ENCODE data around the gene DLG2. TPM values are rescaled to one million over a fixed set of nuclear protein-coding genes. Genes with fewer than 3 reads are reported as not detected.

DLG2 gene
- total and polyA plus RNA-seq, 9 of the 15 experiments (the other 6 are each of a cell fraction or from before 2014, with no cell fraction given) = 0.52 to 1.6 (median 0.95) TPM

DNA sequence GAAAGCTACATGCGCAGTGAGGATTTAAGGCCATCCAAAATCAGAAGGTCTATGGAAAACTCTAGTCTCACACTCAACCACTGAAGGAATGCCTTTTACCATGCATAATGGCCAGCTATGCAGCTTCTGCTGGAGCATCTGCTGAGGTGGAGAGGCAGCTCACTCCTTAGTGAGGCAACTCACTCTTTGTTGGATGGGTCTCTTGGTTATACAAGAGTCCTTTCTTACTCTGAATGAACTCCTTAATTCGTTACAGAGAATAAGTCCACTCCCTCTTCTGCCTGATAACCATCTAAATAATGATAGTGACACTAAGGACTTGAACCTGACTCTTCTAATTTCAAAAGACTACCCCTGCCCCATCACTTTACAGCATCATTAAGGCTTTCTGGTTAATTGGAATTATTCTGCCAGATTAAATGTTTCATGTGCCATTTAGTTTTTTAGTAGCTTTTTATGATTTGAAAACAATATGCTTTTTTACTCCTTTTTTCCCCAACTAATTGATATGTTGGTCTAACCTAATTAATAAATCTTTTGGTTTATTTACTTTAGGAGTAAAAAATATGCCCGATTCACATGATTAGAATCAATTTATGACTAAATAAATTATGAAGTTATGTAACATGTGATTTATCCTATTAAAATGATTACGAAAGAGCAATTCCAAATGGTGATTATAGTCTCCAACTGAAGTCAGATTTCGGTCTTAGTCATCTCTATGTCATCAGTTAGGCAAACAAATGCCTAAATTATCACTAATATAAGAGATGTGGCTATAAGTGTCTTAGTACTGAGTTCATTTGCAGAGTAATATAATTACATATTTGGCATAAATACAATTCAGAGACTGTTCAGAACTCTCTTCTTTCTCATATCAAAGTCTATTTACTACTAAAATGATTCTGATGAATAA is 2054.3 kb downstream of the DLG2 start:
- in situ Hi-C loops (cut with MboI) (no loop called here), intact Hi-C loops (cut with micrococcal nuclease) (no loop called here)
- 2% methylated on average over 5 of the region's 5 CpGs for WGBS (ENCODE audit: insufficient coverage, low coverage, missing lambda C conversion rate)
- H3K9ac ChIP-seq (ENCODE audit: insufficient read depth in 1 of 2, low read depth in 2 of 2, low read length in 2 of 2) = no peak overlapping the region
- no peaks in the 10 kb centered on the region for H4K20me1 ChIP-seq (replicated peaks; ENCODE audit: control insufficient read depth, insufficient read depth, low read length)
- H3K27ac ChIP-seq (ENCODE audit: extremely low read depth, low read depth, low read length) = no peak overlapping the region
- ChIA-PET CTCF (ENCODE audit: low intra/inter-chr PET ratio) (no interaction called here), POLR2A (no interaction called here)
- H3K4me1 ChIP-seq (replicated peaks in 1 of 2; ENCODE audit: control insufficient read depth in 2 of 2, insufficient read depth in 2 of 2, low read length in 2 of 2) = no peaks in the 10 kb centered on the region
- H3K36me3 ChIP-seq (ENCODE audit: control insufficient read depth, insufficient read depth, low read length) = no peaks in the 10 kb centered on the region
- no peak for FAIRE-seq
- no peaks in the 10 kb centered on the region for H3K79me2 ChIP-seq (ENCODE audit: control insufficient read depth, insufficient read depth, low read length)
- DNase-seq (ENCODE audit: extremely low read depth in 1 of 4, low spot score in 3 of 4) = no peak
- TF ChIP-seq, protein P1, sequence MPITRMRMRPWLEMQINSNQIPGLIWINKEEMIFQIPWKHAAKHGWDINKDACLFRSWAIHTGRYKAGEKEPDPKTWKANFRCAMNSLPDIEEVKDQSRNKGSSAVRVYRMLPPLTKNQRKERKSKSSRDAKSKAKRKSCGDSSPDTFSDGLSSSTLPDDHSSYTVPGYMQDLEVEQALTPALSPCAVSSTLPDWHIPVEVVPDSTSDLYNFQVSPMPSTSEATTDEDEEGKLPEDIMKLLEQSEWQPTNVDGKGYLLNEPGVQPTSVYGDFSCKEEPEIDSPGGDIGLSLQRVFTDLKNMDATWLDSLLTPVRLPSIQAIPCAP (CRISPR knock-in tag; IDR thresholded peaks at IDR 0.05; ENCODE audit: borderline replicate concordance) = no peak
- TF ChIP-seq ETS2 (tag; IDR thresholded peaks at IDR 0.05; ENCODE audit: borderline replicate concordance, poor library complexity, severe bottlenecking) (no peak), NR4A1 (CRISPR knock-in tag; IDR thresholded peaks at IDR 0.05) (no peak), NR4A1 (tag; IDR thresholded peaks at IDR 0.05) (no peak), TAF15 (IDR thresholded peaks at IDR 0.05; ENCODE audit: low read depth, low read length) (no peak), ILK (tag; IDR thresholded peaks at IDR 0.05; ENCODE audit: borderline replicate concordance, low read depth) (no peak), ZNF77 (CRISPR knock-in tag; IDR thresholded peaks at IDR 0.05) (no peak), CEBPB (tag; IDR thresholded peaks at IDR 0.05) (no peak)
- TF ChIP-seq, protein P2, sequence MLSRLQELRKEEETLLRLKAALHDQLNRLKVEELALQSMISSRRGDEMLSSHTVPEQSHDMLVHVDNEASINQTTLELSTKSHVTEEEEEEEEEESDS (CRISPR knock-in tag; IDR thresholded peaks at IDR 0.05) = no peak
- TF ChIP-seq, protein P3, sequence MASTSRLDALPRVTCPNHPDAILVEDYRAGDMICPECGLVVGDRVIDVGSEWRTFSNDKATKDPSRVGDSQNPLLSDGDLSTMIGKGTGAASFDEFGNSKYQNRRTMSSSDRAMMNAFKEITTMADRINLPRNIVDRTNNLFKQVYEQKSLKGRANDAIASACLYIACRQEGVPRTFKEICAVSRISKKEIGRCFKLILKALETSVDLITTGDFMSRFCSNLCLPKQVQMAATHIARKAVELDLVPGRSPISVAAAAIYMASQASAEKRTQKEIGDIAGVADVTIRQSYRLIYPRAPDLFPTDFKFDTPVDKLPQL (IDR thresholded peaks at IDR 0.05; ENCODE audit: extremely low read depth, insufficient read length) = no peak
- H2AFZ ChIP-seq (ENCODE audit: low read depth, low read length) = no peak overlapping the region
- H3K27me3 ChIP-seq (ENCODE audit: control insufficient read depth in 2 of 2, insufficient read depth in 2 of 2, low read length in 2 of 2) = no peaks in the 10 kb centered on the region
- no TSS peak for BruUV-seq (replicated peaks)
- H3K9me1 ChIP-seq (ENCODE audit: control insufficient read depth, insufficient read depth, low read length) = no peaks in the 10 kb centered on the region
- H3K4me2 ChIP-seq (ENCODE audit: insufficient read depth, low read length) = no peak overlapping the region
- no peaks in the 10 kb centered on the region for H3K9me3 ChIP-seq (replicated peaks; ENCODE audit: control insufficient read depth, insufficient read depth, low read depth, low read length)
- no peak for ATAC-seq
- no peak overlapping the region for H3K4me3 ChIP-seq

Measured in K562 (cell line).